HEK293 (cell line): ENCODE results near the gene CARM1.

Experiments
- GLI2 ChIP-seq: fragments of 450-650 bp; formaldehyde crosslinking; IDR thresholded peaks from 2 replicates; pipeline ENCODE4; 2017; ENCODE audit warnings: missing biosample characterization, missing genetic modification characterization, low read depth, borderline replicate concordance
- GLIS1 ChIP-seq: fragments of 450-650 bp; formaldehyde crosslinking; IDR thresholded peaks from 2 replicates; pipeline ENCODE4 v1.5.1; 2016; ENCODE audit warnings: missing biosample characterization, missing genetic modification characterization
- HOXD13 ChIP-seq: sonication (generic); formaldehyde crosslinking; IDR thresholded peaks from 2 replicates; pipeline ENCODE4 v1.8.0; 2022; ENCODE audit warnings: missing genetic modification reagents, borderline replicate concordance
- MYNN ChIP-seq: fragments of 450-650 bp; formaldehyde crosslinking; IDR thresholded peaks from 2 replicates; pipeline ENCODE4 v1.5.1; 2016; ENCODE audit warnings: missing biosample characterization, missing genetic modification characterization, borderline replicate concordance
- SP2 ChIP-seq: fragments of 450-650 bp; formaldehyde crosslinking; IDR thresholded peaks from 2 replicates; pipeline ENCODE4 v1.5.1; 2016; ENCODE audit warnings: missing biosample characterization, missing genetic modification characterization
- ZBTB1 ChIP-seq: fragments of 450-650 bp; formaldehyde crosslinking; IDR thresholded peaks from 2 replicates; pipeline ENCODE4 v1.5.1; 2016; ENCODE audit warnings: missing biosample characterization, missing genetic modification characterization
- ZNF10 ChIP-seq: fragments of 450-650 bp; formaldehyde crosslinking; IDR thresholded peaks from 2 replicates; pipeline ENCODE4 v1.5.1; 2017; ENCODE audit warnings: missing biosample characterization, missing genetic modification characterization
- ZNF138 ChIP-seq: fragments of 450-650 bp; formaldehyde crosslinking; IDR thresholded peaks from 2 replicates; pipeline ENCODE4 v1.5.1; 2016; ENCODE audit warnings: missing biosample characterization, missing genetic modification characterization, borderline replicate concordance
- ZNF2 ChIP-seq: fragments of 450-650 bp; formaldehyde crosslinking; IDR thresholded peaks from 2 replicates; pipeline ENCODE4 v1.5.1; 2016; ENCODE audit warnings: missing biosample characterization, missing genetic modification characterization
- ZNF248 ChIP-seq: fragments of 450-650 bp; formaldehyde crosslinking; IDR thresholded peaks from 2 replicates; pipeline ENCODE4 v1.5.1; 2017; ENCODE audit warnings: missing biosample characterization, missing genetic modification characterization
- ZNF394 ChIP-seq: fragments of 450-650 bp; formaldehyde crosslinking; IDR thresholded peaks from 2 replicates; pipeline ENCODE4 v1.5.1; 2016; ENCODE audit warnings: missing biosample characterization, missing genetic modification characterization, mild to moderate bottlenecking, moderate library complexity, borderline replicate concordance
- ZNF501 ChIP-seq: fragments of 450-650 bp; formaldehyde crosslinking; IDR thresholded peaks from 2 replicates; pipeline ENCODE4 v1.5.1; 2016; ENCODE audit warnings: missing biosample characterization, missing genetic modification characterization
- ZNF514 ChIP-seq: fragments of 450-650 bp; formaldehyde crosslinking; IDR thresholded peaks from 2 replicates; pipeline ENCODE4 v1.5.1; 2016; ENCODE audit warnings: missing biosample characterization, missing genetic modification characterization
- ZNF530 ChIP-seq: fragments of 450-650 bp; formaldehyde crosslinking; IDR thresholded peaks from 2 replicates; pipeline ENCODE4 v1.5.1; 2016; ENCODE audit warnings: low read depth, missing biosample characterization, missing genetic modification characterization
- ZNF621 ChIP-seq: fragments of 450-650 bp; formaldehyde crosslinking; IDR thresholded peaks from 2 replicates; pipeline ENCODE4 v1.5.1; 2017; ENCODE audit warnings: missing biosample characterization, missing genetic modification characterization
- ZNF654 ChIP-seq: fragments of 450-650 bp; formaldehyde crosslinking; IDR thresholded peaks from 2 replicates; pipeline ENCODE4 v1.5.1; 2016; ENCODE audit warnings: low read depth, missing biosample characterization, missing genetic modification characterization
- ZNF677 ChIP-seq: fragments of 450-650 bp; IDR thresholded peaks from 2 replicates; pipeline ENCODE4 v1.5.0; 2018; ENCODE audit warnings: missing biosample characterization, mild to moderate bottlenecking, missing genetic modification characterization, moderate library complexity
- ZNF768 ChIP-seq: fragments of 450-650 bp; formaldehyde crosslinking; IDR thresholded peaks from 2 replicates; pipeline ENCODE4 v1.5.1; 2018; ENCODE audit warnings: missing biosample characterization, mild to moderate bottlenecking, missing genetic modification characterization
- ZSCAN30 ChIP-seq: fragments of 450-650 bp; IDR thresholded peaks from 2 replicates; pipeline ENCODE4 v1.5.1; 2018; ENCODE audit warnings: missing biosample characterization, mild to moderate bottlenecking, missing genetic modification characterization, moderate library complexity
- TF ChIP-seq, protein P1 (sequence below): fragments of 450-650 bp; formaldehyde crosslinking; conservative IDR thresholded peaks from 2 replicates; pipeline ENCODE4 v1.5.1; 2016; ENCODE audit warnings: low read depth, missing biosample characterization, missing genetic modification characterization
- TF ChIP-seq, protein P2 (sequence below): fragments of 450-650 bp; IDR thresholded peaks from 2 replicates; pipeline ENCODE4 v1.5.1; 2018; ENCODE audit warnings: missing biosample characterization, missing genetic modification characterization
- TF ChIP-seq, protein P3 (sequence below): fragments of 450-650 bp; formaldehyde crosslinking; IDR thresholded peaks from 2 replicates; pipeline ENCODE4 v1.5.1; 2016; ENCODE audit warnings: missing biosample characterization, missing genetic modification characterization
- TF ChIP-seq, protein P4 (sequence below): fragments of 450-650 bp; formaldehyde crosslinking; IDR thresholded peaks from 2 replicates; pipeline ENCODE4 v1.5.1; 2017; ENCODE audit warnings: missing biosample characterization, missing genetic modification characterization
- TF ChIP-seq, protein P5 (sequence below): fragments of 450-650 bp; formaldehyde crosslinking; IDR thresholded peaks from 2 replicates; pipeline ENCODE4 v1.5.1; 2016; ENCODE audit warnings: missing biosample characterization, missing genetic modification characterization
- TF ChIP-seq, protein P6 (sequence below): sonication (generic); formaldehyde crosslinking; IDR thresholded peaks from 2 replicates; pipeline ENCODE4 v1.8.1; 2022; ENCODE audit warnings: mild to moderate bottlenecking, moderate library complexity, missing genetic modification reagents

CARM1 gene

DNA sequence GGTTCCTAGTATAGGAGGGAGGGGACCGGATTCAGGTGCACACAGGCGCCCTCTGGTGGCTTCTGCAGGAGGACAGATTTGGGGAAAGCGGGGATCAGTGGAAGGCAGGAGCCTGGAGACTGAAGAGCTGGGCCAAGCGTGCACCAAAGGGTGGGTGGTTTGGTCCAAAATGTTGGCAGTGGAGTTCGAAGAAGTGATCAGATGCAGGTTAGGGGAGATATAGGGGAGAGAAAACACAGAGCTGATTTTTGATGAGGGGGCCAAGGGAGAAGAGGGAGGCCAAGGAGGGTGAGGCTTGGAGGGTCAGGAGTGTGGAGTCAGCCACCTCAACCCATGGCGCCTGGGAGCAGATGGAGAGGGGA, 6.8 kb upstream of the CARM1 start (continued):
- no peak for TF ChIP-seq ZNF394
- TF ChIP-seq, protein P1, sequence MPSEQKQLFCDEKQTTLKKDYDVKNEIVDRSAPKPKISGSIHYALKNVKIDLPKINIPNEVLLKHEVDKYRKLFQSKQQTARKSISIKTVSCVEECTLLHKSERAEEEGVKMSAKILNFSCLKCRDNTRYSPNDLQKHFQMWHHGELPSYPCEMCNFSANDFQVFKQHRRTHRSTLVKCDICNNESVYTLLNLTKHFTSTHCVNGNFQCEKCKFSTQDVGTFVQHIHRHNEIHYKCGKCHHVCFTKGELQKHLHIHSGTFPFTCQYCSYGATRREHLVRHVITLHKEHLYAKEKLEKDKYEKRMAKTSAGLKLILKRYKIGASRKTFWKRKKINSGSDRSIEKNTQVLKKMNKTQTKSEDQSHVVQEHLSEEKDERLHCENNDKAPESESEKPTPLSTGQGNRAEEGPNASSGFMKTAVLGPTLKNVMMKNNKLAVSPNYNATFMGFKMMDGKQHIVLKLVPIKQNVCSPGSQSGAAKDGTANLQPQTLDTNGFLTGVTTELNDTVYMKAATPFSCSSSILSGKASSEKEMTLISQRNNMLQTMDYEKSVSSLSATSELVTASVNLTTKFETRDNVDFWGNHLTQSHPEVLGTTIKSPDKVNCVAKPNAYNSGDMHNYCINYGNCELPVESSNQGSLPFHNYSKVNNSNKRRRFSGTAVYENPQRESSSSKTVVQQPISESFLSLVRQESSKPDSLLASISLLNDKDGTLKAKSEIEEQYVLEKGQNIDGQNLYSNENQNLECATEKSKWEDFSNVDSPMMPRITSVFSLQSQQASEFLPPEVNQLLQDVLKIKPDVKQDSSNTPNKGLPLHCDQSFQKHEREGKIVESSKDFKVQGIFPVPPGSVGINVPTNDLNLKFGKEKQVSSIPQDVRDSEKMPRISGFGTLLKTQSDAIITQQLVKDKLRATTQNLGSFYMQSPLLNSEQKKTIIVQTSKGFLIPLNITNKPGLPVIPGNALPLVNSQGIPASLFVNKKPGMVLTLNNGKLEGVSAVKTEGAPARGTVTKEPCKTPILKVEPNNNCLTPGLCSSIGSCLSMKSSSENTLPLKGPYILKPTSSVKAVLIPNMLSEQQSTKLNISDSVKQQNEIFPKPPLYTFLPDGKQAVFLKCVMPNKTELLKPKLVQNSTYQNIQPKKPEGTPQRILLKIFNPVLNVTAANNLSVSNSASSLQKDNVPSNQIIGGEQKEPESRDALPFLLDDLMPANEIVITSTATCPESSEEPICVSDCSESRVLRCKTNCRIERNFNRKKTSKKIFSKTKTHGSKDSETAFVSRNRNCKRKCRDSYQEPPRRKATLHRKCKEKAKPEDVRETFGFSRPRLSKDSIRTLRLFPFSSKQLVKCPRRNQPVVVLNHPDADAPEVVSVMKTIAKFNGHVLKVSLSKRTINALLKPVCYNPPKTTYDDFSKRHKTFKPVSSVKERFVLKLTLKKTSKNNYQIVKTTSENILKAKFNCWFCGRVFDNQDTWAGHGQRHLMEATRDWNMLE (tag by site-specific recombination), result no peak
- no peak for TF ChIP-seq ZNF621 (tag by site-specific recombination)
- TF ChIP-seq MYNN, result no peak
- TF ChIP-seq ZSCAN30, result no peak; the same call in 1 of the 2 replicates
- no peak for TF ChIP-seq ZNF530
- peak; percentile 60; the same call in 1 of the 2 replicates for TF ChIP-seq ZNF10 (tag by site-specific recombination)
- TF ChIP-seq, protein P2, sequence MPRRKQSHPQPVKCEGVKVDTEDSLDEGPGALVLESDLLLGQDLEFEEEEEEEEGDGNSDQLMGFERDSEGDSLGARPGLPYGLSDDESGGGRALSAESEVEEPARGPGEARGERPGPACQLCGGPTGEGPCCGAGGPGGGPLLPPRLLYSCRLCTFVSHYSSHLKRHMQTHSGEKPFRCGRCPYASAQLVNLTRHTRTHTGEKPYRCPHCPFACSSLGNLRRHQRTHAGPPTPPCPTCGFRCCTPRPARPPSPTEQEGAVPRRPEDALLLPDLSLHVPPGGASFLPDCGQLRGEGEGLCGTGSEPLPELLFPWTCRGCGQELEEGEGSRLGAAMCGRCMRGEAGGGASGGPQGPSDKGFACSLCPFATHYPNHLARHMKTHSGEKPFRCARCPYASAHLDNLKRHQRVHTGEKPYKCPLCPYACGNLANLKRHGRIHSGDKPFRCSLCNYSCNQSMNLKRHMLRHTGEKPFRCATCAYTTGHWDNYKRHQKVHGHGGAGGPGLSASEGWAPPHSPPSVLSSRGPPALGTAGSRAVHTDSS (tag by site-specific recombination), result no peak
- TF ChIP-seq ZBTB1, result no peak
- TF ChIP-seq, protein P3, sequence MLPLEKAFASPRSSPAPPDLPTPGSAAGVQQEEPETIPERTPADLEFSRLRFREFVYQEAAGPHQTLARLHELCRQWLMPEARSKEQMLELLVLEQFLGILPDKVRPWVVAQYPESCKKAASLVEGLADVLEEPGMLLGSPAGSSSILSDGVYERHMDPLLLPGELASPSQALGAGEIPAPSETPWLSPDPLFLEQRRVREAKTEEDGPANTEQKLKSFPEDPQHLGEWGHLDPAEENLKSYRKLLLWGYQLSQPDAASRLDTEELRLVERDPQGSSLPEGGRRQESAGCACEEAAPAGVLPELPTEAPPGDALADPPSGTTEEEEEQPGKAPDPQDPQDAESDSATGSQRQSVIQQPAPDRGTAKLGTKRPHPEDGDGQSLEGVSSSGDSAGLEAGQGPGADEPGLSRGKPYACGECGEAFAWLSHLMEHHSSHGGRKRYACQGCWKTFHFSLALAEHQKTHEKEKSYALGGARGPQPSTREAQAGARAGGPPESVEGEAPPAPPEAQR (tag by site-specific recombination), result no peak
- no peak for TF ChIP-seq ZNF514 (tag by site-specific recombination)
- TF ChIP-seq ZNF138 (tag by site-specific recombination), result no peak
- TF ChIP-seq ZNF248, result no peak
- TF ChIP-seq, protein P4, sequence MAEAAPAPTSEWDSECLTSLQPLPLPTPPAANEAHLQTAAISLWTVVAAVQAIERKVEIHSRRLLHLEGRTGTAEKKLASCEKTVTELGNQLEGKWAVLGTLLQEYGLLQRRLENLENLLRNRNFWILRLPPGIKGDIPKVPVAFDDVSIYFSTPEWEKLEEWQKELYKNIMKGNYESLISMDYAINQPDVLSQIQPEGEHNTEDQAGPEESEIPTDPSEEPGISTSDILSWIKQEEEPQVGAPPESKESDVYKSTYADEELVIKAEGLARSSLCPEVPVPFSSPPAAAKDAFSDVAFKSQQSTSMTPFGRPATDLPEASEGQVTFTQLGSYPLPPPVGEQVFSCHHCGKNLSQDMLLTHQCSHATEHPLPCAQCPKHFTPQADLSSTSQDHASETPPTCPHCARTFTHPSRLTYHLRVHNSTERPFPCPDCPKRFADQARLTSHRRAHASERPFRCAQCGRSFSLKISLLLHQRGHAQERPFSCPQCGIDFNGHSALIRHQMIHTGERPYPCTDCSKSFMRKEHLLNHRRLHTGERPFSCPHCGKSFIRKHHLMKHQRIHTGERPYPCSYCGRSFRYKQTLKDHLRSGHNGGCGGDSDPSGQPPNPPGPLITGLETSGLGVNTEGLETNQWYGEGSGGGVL, result 0 out of 2 replicates have a peak, but pooled peaks have one; percentile 7
- TF ChIP-seq, protein P5, sequence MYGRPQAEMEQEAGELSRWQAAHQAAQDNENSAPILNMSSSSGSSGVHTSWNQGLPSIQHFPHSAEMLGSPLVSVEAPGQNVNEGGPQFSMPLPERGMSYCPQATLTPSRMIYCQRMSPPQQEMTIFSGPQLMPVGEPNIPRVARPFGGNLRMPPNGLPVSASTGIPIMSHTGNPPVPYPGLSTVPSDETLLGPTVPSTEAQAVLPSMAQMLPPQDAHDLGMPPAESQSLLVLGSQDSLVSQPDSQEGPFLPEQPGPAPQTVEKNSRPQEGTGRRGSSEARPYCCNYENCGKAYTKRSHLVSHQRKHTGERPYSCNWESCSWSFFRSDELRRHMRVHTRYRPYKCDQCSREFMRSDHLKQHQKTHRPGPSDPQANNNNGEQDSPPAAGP (tag by site-specific recombination), result 0 out of 2 replicates have a peak, but pooled peaks have one; percentile 23
- no peak for TF ChIP-seq ZNF677 (tag by site-specific recombination)
- no peak for TF ChIP-seq GLI2 (tag by site-specific recombination)
- peak; percentile 58 for TF ChIP-seq ZNF654
- no peak for TF ChIP-seq HOXD13 (CRISPR knock-in tag)
- no peak for TF ChIP-seq SP2
- TF ChIP-seq GLIS1 (tag by site-specific recombination), result no peak
- TF ChIP-seq ZNF768 (tag by site-specific recombination), result no peak
- peak; percentile 58; the same call in 1 of the 2 replicates for TF ChIP-seq ZNF2 (tag by site-specific recombination)
- no peak for TF ChIP-seq ZNF501 (tag by site-specific recombination)
- TF ChIP-seq, protein P6, sequence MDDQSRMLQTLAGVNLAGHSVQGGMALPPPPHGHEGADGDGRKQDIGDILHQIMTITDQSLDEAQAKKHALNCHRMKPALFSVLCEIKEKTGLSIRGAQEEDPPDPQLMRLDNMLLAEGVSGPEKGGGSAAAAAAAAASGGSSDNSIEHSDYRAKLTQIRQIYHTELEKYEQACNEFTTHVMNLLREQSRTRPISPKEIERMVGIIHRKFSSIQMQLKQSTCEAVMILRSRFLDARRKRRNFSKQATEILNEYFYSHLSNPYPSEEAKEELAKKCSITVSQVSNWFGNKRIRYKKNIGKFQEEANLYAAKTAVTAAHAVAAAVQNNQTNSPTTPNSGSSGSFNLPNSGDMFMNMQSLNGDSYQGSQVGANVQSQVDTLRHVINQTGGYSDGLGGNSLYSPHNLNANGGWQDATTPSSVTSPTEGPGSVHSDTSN (CRISPR knock-in tag), result no peak
